NCI-H748 (cell line): Measurements from ENCODE around the gene SIN3A.
A peak's percentile ranks its signal among the peaks of the same experiment; 100 is the strongest.

Source experiments
- DNase-seq: peaks from one replicate; lab custom pipeline; 2025; ENCODE audit not compliant: unreplicated experiment; lab: John Stamatoyannopoulos, UW

The SIN3A gene

GRCh38 chr15:75380773-75381172, 70.7 kb downstream of the SIN3A start:
- DNase-seq, result no peak

GRCh38 chr15:75371901-75372688, 79.4 kb downstream of the SIN3A start:
- no peak for DNase-seq

GRCh38 chr15:75371486-75371885, 80.0 kb downstream of the SIN3A start:
- DNase-seq, result no peak

GRCh38 chr15:75369897-75370581, 81.5 kb downstream of the SIN3A start:
- DNase-seq, result no peak

GRCh38 chr15:75368689-75369239, 82.7 kb downstream of the SIN3A start:
- no peak for DNase-seq

GRCh38 chr15:75367913-75368688, 83.4 kb downstream of the SIN3A start, which contains the start of gene MAN2C1:
Gene MAN2C1, minus strand, starts transcription at chr15:75368607. Its CDS starts 24 bp downstream, at chr15:75368583.
- peak; percentile 96 for DNase-seq

- DNase-seq, result no peak
Measured at GRCh38 chr15:75367406-75367912, 84.0 kb downstream of the SIN3A start.

GRCh38 chr15:75367006-75367405, 84.5 kb downstream of the SIN3A start:
- DNase-seq, result no peak

- DNase-seq, result no peak
Measured at GRCh38 chr15:75366163-75366562, 85.3 kb downstream of the SIN3A start.

- DNase-seq, result no peak
Measured at GRCh38 chr15:75364881-75365280, 86.6 kb downstream of the SIN3A start.

- no peak for DNase-seq
Measured at GRCh38 chr15:75363786-75364185, 87.7 kb downstream of the SIN3A start.

GRCh38 chr15:75362642-75363249, 88.7 kb downstream of the SIN3A start:
- DNase-seq, result no peak

GRCh38 chr15:75361989-75362641, 89.4 kb downstream of the SIN3A start:
- DNase-seq, result no peak

- DNase-seq, result no peak
Measured at GRCh38 chr15:75361361-75361988, 90.0 kb downstream of the SIN3A start.

- DNase-seq, result no peak
Measured at GRCh38 chr15:75360856-75361255, 90.6 kb downstream of the SIN3A start.

GRCh38 chr15:75360391-75360790, 91.1 kb downstream of the SIN3A start:
- no peak for DNase-seq

GRCh38 chr15:75359537-75360250, 91.8 kb downstream of the SIN3A start:
- no peak for DNase-seq

- DNase-seq, result no peak
Measured at GRCh38 chr15:75358771-75359536, 92.5 kb downstream of the SIN3A start.
